A549 (cell line): ENCODE measurements around the gene PLIN4. TPM values are rescaled to one million over a fixed set of nuclear protein-coding genes. Genes with fewer than 3 reads are reported as not detected.

ENCODE experiments used
- ATAC-seq, 2 experiments: fragments of 200-7000 bp in 1 of 2; fragments of >200 bp in 1 of 2; cut with Nextera tagmentation in 1 of 2; cut with Tn5 transposase in 1 of 2; 3 replicates each; pipeline versions ENCODE4 v1.8.0 to v1.9.1; 2018 to 2020; ENCODE audit warnings: mild to moderate bottlenecking in 1 of 2, moderate library complexity in 1 of 2
- CTCF ChIA-PET: fragments of 300-600 bp; sonication (Branson Sonifier 250); formaldehyde crosslinking; extraction: SDS; loops from one replicate; lab custom pipeline; 2021; ENCODE audit warnings: antibody characterized with exemption, inconsistent platforms; lab: Yijun Ruan, JAX
- POLR2A ChIA-PET: fragments of 350-600 bp; formaldehyde crosslinking; extraction: SDS; loops from one replicate; lab custom pipeline; 2021; ENCODE audit warnings: antibody characterized with exemption, inconsistent platforms; lab: Yijun Ruan, JAX
- DNase-seq, 2 experiments: peaks; one replicate each; pipeline versions ENCODE4 v3.0.0 to v3.0.0-alpha.2; 2011 to 2016; ENCODE audit warnings: low read depth in 1 of 2, low spot score in 1 of 2
- FAIRE-seq: peaks from 2 replicates; lab custom pipeline; 2011; peaks lifted over from hg19 to GRCh38; lab: Jason Lieb, UNC
- H3K27ac ChIP-seq, 2 experiments: fragments of >200 bp; sonication (Bioruptor Twin); formaldehyde crosslinking; 3 replicates each; pipeline ENCODE4 v1.5.1; 2016 to 2017
- H3K4me1 ChIP-seq: fragments of >200 bp; sonication (Bioruptor Twin); formaldehyde crosslinking; 3 replicates; pipeline ENCODE4 v1.6.1; 2016
- H3K4me2 ChIP-seq: fragments of >200 bp; sonication (Bioruptor Twin); formaldehyde crosslinking; 3 replicates; pipeline ENCODE4 v1.6.1; 2016
- H3K4me3 ChIP-seq: fragments of >200 bp; sonication (Bioruptor Twin); formaldehyde crosslinking; 3 replicates; pipeline ENCODE4 v1.5.1; 2016
- H3K9me3 ChIP-seq: fragments of >200 bp; sonication (Bioruptor Twin); formaldehyde crosslinking; 3 replicates; pipeline ENCODE4 v1.6.1; 2016
- BHLHE40 ChIP-seq: IDR thresholded peaks from 2 replicates; pipeline ENCODE4 v1.6.1; 2012; ENCODE audit warnings: low read depth, low read length, inconsistent platforms
- CBX8 ChIP-seq: fragments of 200-600 bp; sonication (generic); IDR thresholded peaks from 2 replicates; pipeline ENCODE4 v1.6.1; 2016
- CHD4 ChIP-seq: fragments of 200-600 bp; sonication (generic); IDR thresholded peaks from 2 replicates; pipeline ENCODE4 v1.6.1; 2016; ENCODE audit warnings: antibody characterized with exemption, mild to moderate bottlenecking, borderline replicate concordance
- CTCF ChIP-seq: fragments of >200 bp; sonication (Bioruptor Twin); formaldehyde crosslinking; IDR thresholded peaks from 3 replicates; pipeline ENCODE4 v1.5.1; 2016
- EHMT2 ChIP-seq: fragments of 200-600 bp; sonication (generic); IDR thresholded peaks from 2 replicates; pipeline ENCODE4 v1.6.1; 2016; ENCODE audit warnings: antibody characterized with exemption, low read depth, mild to moderate bottlenecking, moderate library complexity
- EP300 ChIP-seq, 2 experiments: fragments of >200 bp; sonication (Bioruptor Twin); formaldehyde crosslinking; IDR thresholded peaks; 2 replicates in 1 of 2; 3 replicates in 1 of 2; pipeline ENCODE4 v1.6.1; 2016 to 2017
- GATA3 ChIP-seq: IDR thresholded peaks from 2 replicates; pipeline ENCODE4 v1.6.1; 2012; ENCODE audit warnings: borderline replicate concordance
- HES2 ChIP-seq: fragments of >200 bp; sonication (Bioruptor Twin); formaldehyde crosslinking; IDR thresholded peaks from 2 replicates; pipeline ENCODE4 v1.6.1; 2016
- HOXB5 ChIP-seq: fragments of 250-450 bp; sonication (Bioruptor Pico); IDR thresholded peaks from 2 replicates; pipeline ENCODE4 v1.5.0; 2020; ENCODE audit warnings: mild to moderate bottlenecking, moderate library complexity
- KDM1A ChIP-seq: fragments of 200-600 bp; sonication (generic); IDR thresholded peaks from 2 replicates; pipeline ENCODE4 v1.6.1; 2016; ENCODE audit warnings: low read depth, mild to moderate bottlenecking
- MAX ChIP-seq: IDR thresholded peaks from 2 replicates; pipeline ENCODE4 v1.6.1; 2012
- MAZ ChIP-seq: fragments of 150-350 bp; IDR thresholded peaks from 2 replicates; pipeline ENCODE4 v1.6.1; 2014; ENCODE audit warnings: antibody characterized with exemption, low read depth, low read length, borderline replicate concordance
- MYC ChIP-seq: IDR thresholded peaks from 2 replicates; pipeline ENCODE4 v1.6.1; 2012; ENCODE audit warnings: mild to moderate bottlenecking, inconsistent platforms, low read length, improper control_type of control experiment, borderline replicate concordance
- NPAS2 ChIP-seq: fragments of 250-450 bp; sonication (Bioruptor Pico); IDR thresholded peaks from 2 replicates; pipeline ENCODE4 v1.8.0; 2022; ENCODE audit warnings: mild to moderate bottlenecking, moderate library complexity, borderline replicate concordance
- POLR2AphosphoS2 ChIP-seq: conservative IDR thresholded peaks from 2 replicates; pipeline ENCODE4 v1.6.1; 2012; ENCODE audit warnings: low read length, improper control_type of control experiment, inconsistent platforms
- RCOR1 ChIP-seq: fragments of 150-350 bp; IDR thresholded peaks from 2 replicates; pipeline ENCODE4 v1.6.1; 2014; ENCODE audit warnings: antibody characterized with exemption, low read length, low read depth
- RNF2 ChIP-seq: fragments of 200-600 bp; sonication (generic); IDR thresholded peaks from 2 replicates; pipeline ENCODE4 v1.6.1; 2016; ENCODE audit warnings: low read depth, mild to moderate bottlenecking, antibody characterized with exemption, moderate library complexity, borderline replicate concordance
- SMC3 ChIP-seq: fragments of >200 bp; sonication (Bioruptor Twin); formaldehyde crosslinking; IDR thresholded peaks from 3 replicates; pipeline ENCODE4 v1.6.1; 2018; ENCODE audit warnings: inconsistent platforms
- ZFP36 ChIP-seq: fragments of 450-650 bp; IDR thresholded peaks from 2 replicates; pipeline ENCODE4 v1.6.1; 2014; ENCODE audit warnings: borderline replicate concordance; ENCODE audit not compliant: partially characterized antibody
- ZNF302 ChIP-seq: fragments of 250-450 bp; sonication (Bioruptor Pico); IDR thresholded peaks from 2 replicates; pipeline ENCODE4 v1.9.0; 2021; ENCODE audit warnings: inconsistent platforms, mild to moderate bottlenecking, moderate library complexity
- WGBS: methylation state at CpG from one replicate; pipeline ENCODE4 v1.1.6; 2017; ENCODE audit errors: missing lambda C conversion rate; 5-methylcytosine and 5-hydroxymethylcytosine counted together
- polyA plus RNA-seq, 4 experiments: library from polyadenylated mRNA; depleted of rRNA in 3 of 4; stranded (reverse); fragments of >200 nt; fragmentation: RNase III in 1 of 4; extraction: RNeasy Plus Mini Kit Qiagen cat#74134 plus additional on column Dnase treatment in 1 of 4; gene quantifications; 2 replicates in 3 of 4; 3 replicates in 1 of 4; pipeline ENCODE4 v1.2.3, GENCODE V29; 2011 to 2017

PLIN4 gene
- polyA plus RNA-seq, 2 of the 4 experiments (the other 2 are of a cell fraction) = 0.04 to 0.23 TPM

DNA sequence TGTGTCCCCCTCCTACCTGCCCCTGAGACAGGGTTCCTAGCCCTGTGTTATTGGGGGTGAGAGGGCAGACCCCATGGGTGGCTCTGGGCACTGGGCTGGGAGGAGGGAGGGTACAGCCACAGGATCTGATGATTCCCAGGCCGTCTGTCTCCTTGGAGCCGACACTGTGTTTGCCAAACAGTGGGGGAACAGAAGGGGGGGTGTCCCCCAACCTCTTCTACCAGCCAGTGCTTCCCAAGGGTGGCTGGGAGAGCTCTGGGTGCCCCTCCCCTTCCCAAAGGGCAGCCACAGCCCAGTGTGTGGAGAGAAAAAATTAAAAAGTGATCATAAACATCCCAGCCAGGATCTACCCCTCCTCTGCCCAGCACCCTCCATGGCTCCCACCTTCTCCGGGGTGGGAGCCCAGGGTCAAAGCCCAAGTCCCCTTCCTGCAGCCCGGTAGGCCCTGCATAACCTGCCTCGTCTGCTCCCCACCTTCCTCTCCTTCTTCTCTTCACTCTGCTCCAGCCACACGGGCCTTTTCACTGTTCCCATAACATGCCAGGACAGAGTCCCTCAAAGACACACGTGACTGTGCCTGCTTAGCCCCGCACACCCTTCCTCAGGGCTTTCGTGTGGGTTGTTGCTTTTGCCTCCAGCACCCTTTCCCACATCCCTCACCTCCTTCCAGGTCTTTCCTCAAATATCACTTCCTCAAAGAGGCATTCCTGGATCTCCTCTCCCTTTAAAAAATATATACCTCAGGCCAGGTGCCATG lies 1.4 kb upstream of the PLIN4 start:
- no peak overlapping the region for H3K4me2 ChIP-seq
- peak; percentile 24 to 37; a peak in 3 of 6 replicates for ATAC-seq

GRCh38 chr19:4519172-4519496 lies 848 bp upstream of the PLIN4 start:
- ChIA-PET POLR2A (no interaction called here), CTCF (no interaction called here)
- Histone ChIP-seq H3K27ac (peak overlapping the region in 1 of 2 experiments; percentile 68; a peak in 3 of 6 replicates), H3K4me3 (no peak overlapping the region), H3K4me1 (peaks cover 15% of the 10 kb centered on the region), H3K9me3 (no peaks in the 10 kb centered on the region), H3K4me2 (no peak overlapping the region)
- FAIRE-seq (no peak), DNase-seq (no peak), ATAC-seq (no peak)
- 100% methylated on average over 1 of the region's 6 CpGs for WGBS
- TF ChIP-seq MAZ (no peak), KDM1A (no peak), ZFP36 (peak; percentile 84)
- TF ChIP-seq, all 56 proteins: peak for 1

More for the DNA sequence above, 1.4 kb upstream of the PLIN4 start:
- peaks cover 15% of the 10 kb centered on the region for H3K4me1 ChIP-seq
- 58% methylated on average over 7 of the region's 9 CpGs for WGBS
- FAIRE-seq (no peak), DNase-seq (peak in 1 of 2 experiments; percentile 31)
- TF ChIP-seq MAX = no peak
- TF ChIP-seq EP300 (IDR thresholded peaks at IDR 0.05) = no peak
- TF ChIP-seq CBX8 = no peak
- TF ChIP-seq SMC3 = no peak
- TF ChIP-seq ZNF302 (CRISPR knock-in tag) = no peak
- TF ChIP-seq HES2 = no peak
- TF ChIP-seq GATA3 = no peak
- no peak for TF ChIP-seq CHD4
- H3K4me3 ChIP-seq = no peak overlapping the region
- H3K9me3 ChIP-seq = no peaks in the 10 kb centered on the region
- POLR2A ChIA-PET = no interaction called here
- CTCF ChIA-PET = no interaction called here
- peak overlapping the region in 1 of 2 experiments; percentile 68; a peak in 3 of 6 replicates for H3K27ac ChIP-seq

DNA sequence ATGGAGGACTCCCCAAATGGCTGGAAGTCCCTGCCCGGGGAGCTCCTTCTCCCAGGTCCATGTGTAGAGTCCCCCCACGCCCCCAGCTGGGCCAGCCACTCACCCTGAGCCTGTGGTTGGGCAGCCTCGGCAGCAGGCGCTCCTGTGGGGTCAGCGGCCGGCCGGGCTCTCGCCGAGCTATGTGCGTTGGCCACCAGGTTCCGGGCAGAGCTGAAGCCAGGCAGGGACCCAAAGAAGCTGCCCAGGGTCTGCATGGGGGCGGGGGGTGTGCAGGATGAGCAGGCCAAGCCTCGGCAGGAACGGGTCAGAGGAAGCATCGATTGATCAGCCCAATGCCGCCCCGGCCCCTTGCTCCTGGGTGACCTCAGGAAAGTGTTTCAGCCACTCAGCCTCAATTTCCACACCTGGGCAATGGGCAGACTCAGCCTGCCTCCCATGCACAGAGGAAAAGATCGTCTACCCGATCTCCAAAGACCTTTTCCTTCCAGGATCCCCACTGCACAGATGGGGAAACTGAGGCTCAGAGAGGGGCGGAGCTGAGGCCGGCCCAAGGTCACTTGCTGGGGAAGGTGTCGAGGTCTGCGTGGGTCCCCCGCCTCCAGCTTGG lies 732 bp downstream of the PLIN4 start:
- Histone ChIP-seq H3K9me3 (no peaks in the 10 kb centered on the region), H3K27ac (peak overlapping the region in 1 of 2 experiments; percentile 82; a peak in 3 of 6 replicates), H3K4me2 (no peak overlapping the region), H3K4me1 (peaks cover 15% of the 10 kb centered on the region), H3K4me3 (no peak overlapping the region)
- FAIRE-seq (no peak), ATAC-seq (no peak), DNase-seq (no peak)
- CTCF ChIA-PET = interaction anchor here (0.5 to 2.6 kb wide), 4 partner anchors 7 to 527 kb away, joined by 3 to 12 read pairs (median 7); no protein-coding TSS in a partner anchor
- 89% methylated on average over 11 of the region's 24 CpGs for WGBS
- POLR2A ChIA-PET = interaction anchor here (0.6 kb wide), 1 partner anchor 49 kb away, joined by 4 read pairs; no protein-coding TSS in a partner anchor
- TF ChIP-seq POLR2AphosphoS2 (no peak), MAX (no peak), SMC3 (no peak), RNF2 (no peak), MYC (no peak), BHLHE40 (no peak), HOXB5 (CRISPR knock-in tag) (no peak), EHMT2 (no peak), RCOR1 (no peak), CTCF (no peak), NPAS2 (CRISPR knock-in tag) (no peak), GATA3 (no peak), KDM1A (no peak)
